ENCODE measurements around the gene TMEM50B. TPM values are rescaled to one million over a fixed set of nuclear protein-coding genes. Genes with fewer than 3 reads are reported as not detected.
A peak's percentile ranks its signal among the peaks of the same experiment; 100 is the strongest.

The TMEM50B gene
- polyA plus RNA-seq, 3 donors: 49.6 to 77.0 (median 52.5) TPM

DNA sequence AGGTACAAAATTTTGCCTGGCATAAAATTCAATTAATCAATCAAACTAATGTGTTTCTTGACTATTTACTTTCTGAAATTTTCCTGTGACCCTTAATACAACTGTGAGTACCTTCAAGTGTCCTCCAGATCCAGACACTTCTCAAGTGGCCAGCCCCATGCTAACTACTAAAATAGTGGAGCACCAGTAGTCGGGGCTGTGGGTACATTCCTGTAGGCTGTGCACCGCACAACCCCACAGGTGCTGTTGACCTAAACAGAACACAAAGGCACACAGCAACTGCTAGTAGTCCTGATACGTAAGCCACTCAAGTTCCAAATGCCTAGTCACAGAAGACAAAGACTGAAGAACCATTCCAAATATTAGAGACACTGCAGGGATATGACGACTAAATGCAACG lies 36.6 kb downstream of the TMEM50B start:
- DNase-seq (ENCODE audit: extremely low read depth in 1 of 11, low read depth in 9 of 11, low spot score in 4 of 11): no peak

- peak in 9 of 11 donors; percentile 23 to 59 (median 46) for DNase-seq (ENCODE audit: extremely low read depth in 1 of 11, low read depth in 9 of 11, low spot score in 4 of 11)
Observed at GRCh38 chr21:33441489-33442477, 38.0 kb downstream of the TMEM50B start.

DNA sequence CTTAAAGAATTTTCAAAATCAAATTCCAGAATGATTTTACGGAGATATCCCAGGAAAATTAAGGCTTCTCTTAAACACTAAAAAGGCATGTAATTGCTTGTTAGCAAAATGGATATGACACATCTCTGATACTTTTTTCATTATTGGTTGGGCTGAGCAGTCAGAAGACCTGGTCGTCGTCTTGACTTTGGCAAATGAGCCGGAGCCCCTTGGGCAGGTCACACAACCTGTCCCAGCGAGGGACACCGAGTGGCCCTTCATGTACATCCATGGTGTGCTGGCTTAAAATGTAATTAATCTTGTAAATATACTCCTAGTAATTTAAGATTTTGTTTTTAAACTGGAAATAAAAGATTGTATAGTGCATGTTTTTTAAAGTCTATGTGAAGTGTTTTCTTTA lies 42.6 kb downstream of the TMEM50B start:
- no peak for DNase-seq (ENCODE audit: extremely low read depth in 1 of 11, low read depth in 9 of 11, low spot score in 4 of 11)

- DNase-seq (ENCODE audit: extremely low read depth in 1 of 11, low read depth in 9 of 11, low spot score in 4 of 11): no peak
Observed at GRCh38 chr21:33434770-33435360, 44.9 kb downstream of the TMEM50B start.

DNA sequence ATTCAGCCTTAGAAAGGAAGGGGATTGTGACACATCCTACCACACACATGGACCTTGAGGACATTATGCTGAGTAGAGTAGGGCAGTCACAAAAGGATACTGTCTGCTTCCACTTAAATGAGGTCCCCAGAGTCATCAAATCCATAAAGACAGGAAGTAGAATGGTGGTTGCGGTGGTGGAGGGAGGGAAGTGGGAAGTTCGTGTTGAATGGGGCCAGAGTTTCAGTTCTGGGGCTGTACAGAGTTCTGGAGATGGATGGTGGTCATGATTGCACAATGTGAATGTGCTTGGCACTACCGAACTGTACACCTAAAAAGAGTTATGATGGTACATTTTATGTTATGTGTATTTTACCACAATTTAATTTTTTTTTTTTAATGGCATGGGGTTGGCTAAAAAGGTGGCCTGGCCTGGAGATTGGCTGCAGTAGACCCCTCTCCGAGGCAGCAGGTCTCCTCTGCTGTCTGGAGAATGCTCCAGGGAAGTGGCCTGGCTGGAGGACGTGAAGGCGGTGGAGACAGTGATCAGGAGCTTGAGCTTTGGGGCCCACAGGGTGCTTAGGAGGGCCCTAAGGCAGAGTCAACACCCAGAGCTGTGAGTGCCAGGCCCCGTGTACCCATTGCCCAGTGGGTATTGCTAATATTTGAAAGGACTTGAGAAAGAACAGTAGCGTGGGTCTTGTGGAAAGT lies 46.2 kb downstream of the TMEM50B start:
- no peak for DNase-seq (ENCODE audit: extremely low read depth in 1 of 11, low read depth in 9 of 11, low spot score in 4 of 11)

GRCh38 chr21:33433001-33433400 lies 46.8 kb downstream of the TMEM50B start:
- DNase-seq (ENCODE audit: extremely low read depth in 1 of 11, low read depth in 9 of 11, low spot score in 4 of 11): no peak

- no peak for DNase-seq (ENCODE audit: extremely low read depth in 1 of 11, low read depth in 9 of 11, low spot score in 4 of 11)
Observed at GRCh38 chr21:33432496-33432895, 47.3 kb downstream of the TMEM50B start.

GRCh38 chr21:33430858-33431257 lies 48.9 kb downstream of the TMEM50B start:
- no peak for DNase-seq (ENCODE audit: extremely low read depth in 1 of 11, low read depth in 9 of 11, low spot score in 4 of 11)

- no peak for DNase-seq (ENCODE audit: extremely low read depth in 1 of 11, low read depth in 9 of 11, low spot score in 4 of 11)
Observed at GRCh38 chr21:33428669-33429068, 51.1 kb downstream of the TMEM50B start.

DNA sequence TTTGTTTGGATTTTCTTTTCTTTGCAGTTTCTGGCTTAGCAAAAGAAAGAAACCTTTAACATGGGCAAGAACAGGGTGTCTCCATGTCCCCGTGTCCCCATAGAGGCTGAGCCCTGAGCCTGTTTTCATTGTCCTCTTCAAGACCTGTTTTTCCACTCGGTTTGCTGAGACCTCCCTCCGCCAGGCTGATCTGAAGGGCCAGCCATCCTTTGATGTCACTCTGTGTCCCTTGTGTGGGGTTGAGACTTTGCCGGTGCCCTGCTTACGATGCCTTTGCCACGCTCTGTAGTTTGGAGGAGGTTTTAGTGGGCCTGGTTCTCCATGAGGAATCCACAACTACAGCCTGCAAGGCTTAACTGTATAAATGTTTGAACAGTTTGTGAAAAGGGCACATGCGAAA lies 52.7 kb downstream of the TMEM50B start:
- no peak for DNase-seq (ENCODE audit: extremely low read depth in 1 of 11, low read depth in 9 of 11, low spot score in 4 of 11)

GRCh38 chr21:33425825-33426224 lies 53.9 kb downstream of the TMEM50B start:
- no peak for DNase-seq (ENCODE audit: extremely low read depth in 1 of 11, low read depth in 9 of 11, low spot score in 4 of 11)

- DNase-seq (ENCODE audit: extremely low read depth in 1 of 11, low read depth in 9 of 11, low spot score in 4 of 11): no peak
Observed at GRCh38 chr21:33424214-33424613, 55.6 kb downstream of the TMEM50B start.

DNA sequence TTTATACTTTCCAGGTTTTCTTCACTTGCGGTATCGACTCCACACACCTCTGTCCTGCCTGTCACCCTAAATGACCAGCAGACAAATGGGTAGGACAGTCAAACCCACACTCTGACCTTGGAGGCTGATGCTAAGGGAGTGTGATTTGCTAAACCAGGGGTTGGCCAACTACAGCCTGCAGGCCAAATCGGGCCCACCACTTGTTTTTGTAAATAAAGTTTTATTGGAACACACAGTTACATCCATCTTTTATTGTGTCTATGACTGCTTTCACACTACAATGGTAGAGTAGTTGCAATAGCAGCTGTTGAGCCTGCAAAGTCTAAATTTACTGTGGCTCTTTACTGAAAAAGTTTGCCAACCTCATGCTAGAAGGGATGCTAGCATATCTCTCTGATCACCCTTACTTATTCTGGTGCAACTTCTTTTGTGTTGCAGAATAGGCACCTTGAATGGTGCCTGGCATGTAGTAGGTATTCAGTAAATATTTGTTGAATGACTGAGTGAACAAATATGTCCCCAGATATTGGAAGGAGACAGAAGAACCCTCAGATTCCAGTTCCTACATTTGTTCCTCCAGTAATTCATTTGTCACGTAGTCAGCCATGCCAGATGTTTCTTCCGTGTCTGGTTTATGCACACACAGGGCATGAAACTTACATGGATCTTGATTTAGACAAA lies 57.9 kb downstream of the TMEM50B start:
- no peak for DNase-seq (ENCODE audit: extremely low read depth in 1 of 11, low read depth in 9 of 11, low spot score in 4 of 11)

GRCh38 chr21:33419538-33420123 lies 60.1 kb downstream of the TMEM50B start:
- peak in 1 of 11 donors; percentile 56 for DNase-seq (ENCODE audit: extremely low read depth in 1 of 11, low read depth in 9 of 11, low spot score in 4 of 11)

- DNase-seq (ENCODE audit: extremely low read depth in 1 of 11, low read depth in 9 of 11, low spot score in 4 of 11): no peak
Observed at GRCh38 chr21:33418691-33419090, 61.1 kb downstream of the TMEM50B start.

GRCh38 chr21:33414926-33415325 lies 64.8 kb downstream of the TMEM50B start:
- DNase-seq (ENCODE audit: extremely low read depth in 1 of 11, low read depth in 9 of 11, low spot score in 4 of 11): no peak

DNA sequence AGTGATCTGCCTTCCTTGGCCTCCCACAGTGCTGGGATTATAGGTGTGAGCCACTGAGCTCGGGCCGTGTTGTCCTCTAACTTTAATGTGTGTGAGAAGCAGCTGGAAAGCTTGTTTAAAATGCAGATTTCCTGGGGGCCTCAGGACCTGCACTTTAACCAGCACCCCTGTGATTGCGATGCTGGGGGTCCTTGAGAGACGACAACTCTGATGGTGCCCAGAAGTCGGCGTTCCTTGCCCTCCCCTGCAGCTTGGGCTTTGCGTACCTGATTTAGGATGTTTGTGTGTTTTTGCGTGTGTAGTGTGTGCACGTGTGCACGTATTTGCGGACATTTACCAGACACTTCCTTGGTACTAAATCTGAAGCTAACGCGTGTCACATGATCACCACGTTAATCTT lies 65.7 kb downstream of the TMEM50B start:
- DNase-seq (ENCODE audit: extremely low read depth in 1 of 11, low read depth in 9 of 11, low spot score in 4 of 11): no peak

GRCh38 chr21:33412832-33413519 lies 66.8 kb downstream of the TMEM50B start:
- DNase-seq (ENCODE audit: extremely low read depth in 1 of 11, low read depth in 9 of 11, low spot score in 4 of 11): no peak
